HG03159 (cell line): ENCODE results near the gene IFITM1.
"Not testable (repeated sequence)": the region's sequence is repeated elsewhere in the genome, so short reads cannot be mapped to it uniquely, and the experiment has no call there.

Experiments used
- ATAC-seq: cut with Tn5 transposase; IDR thresholded peaks from one replicate; pipeline ENCODE4 v1.9.1; 2021; ENCODE audit warnings: mild to moderate bottlenecking, moderate library complexity; ENCODE audit not compliant: unreplicated experiment

Gene IFITM1

GRCh38 chr11:362642-363442 is 49.0 kb downstream of the IFITM1 start:
- ATAC-seq = no peak

GRCh38 chr11:363443-363805 is 49.6 kb downstream of the IFITM1 start:
- ATAC-seq = not testable (repeated sequence)

- no peak for ATAC-seq
These were observed 50.3 kb downstream of the IFITM1 start for GRCh38 chr11:363948-364761.
